Inflammatory macrophage treated with lipopolysaccharide for 4 hours (primary cell): ENCODE data around the gene MAPKAPK5.
"Not testable (repeated sequence)": the region's sequence is repeated elsewhere in the genome, so short reads cannot be mapped to it uniquely, and the experiment has no call there.

ENCODE experiments used
- DNase-seq: peaks from one replicate; pipeline ENCODE4 v3.0.0-alpha.2; 2020

Gene MAPKAPK5

DNA sequence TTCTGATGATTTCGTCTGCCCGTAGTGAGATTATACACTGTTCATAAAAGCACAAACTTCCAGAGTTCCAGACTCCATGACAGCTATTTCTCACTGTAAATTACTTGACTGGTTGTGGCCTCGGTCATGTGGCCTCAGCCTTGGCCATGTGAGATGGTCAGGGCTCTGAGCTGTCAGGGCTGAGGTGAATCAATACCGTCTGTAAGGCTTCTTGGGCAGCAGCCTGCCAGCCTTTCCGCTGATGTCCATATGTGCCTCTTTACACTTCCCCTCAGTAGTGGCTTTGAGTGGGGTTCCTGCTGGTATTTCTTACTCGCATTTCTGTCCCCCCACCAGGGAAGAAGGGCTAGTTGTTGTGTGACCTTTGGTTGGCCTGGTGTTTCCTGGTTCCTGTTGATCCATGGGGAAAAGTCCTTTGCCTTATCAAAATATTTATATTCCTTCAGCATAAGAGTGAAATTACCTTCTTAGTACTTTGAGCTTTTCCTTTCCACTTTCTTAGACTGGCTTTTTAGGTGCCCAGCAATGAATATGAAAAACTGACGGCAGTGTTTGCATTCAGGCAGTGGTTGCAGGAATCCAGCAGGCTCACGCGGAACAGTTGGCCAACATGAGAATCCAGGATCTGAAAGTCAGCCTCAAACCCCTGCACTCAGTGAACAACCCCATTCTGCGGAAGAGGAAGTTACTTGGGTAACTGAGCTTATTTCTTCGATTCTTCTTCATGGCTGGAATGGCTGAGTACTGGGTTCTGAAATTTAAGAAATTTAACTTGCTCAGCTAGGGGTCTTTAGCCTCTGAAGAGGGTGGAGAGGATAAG, 46.1 kb downstream of the MAPKAPK5 start:
- DNase-seq: peak; percentile 85

GRCh38 chr12:111893287-111893686, 51.3 kb downstream of the MAPKAPK5 start:
- no peak for DNase-seq

GRCh38 chr12:111894556-111894955, 52.5 kb downstream of the MAPKAPK5 start:
- DNase-seq: no peak

GRCh38 chr12:111901182-111901581, 59.2 kb downstream of the MAPKAPK5 start:
- no peak for DNase-seq

GRCh38 chr12:111904446-111904975, 62.5 kb downstream of the MAPKAPK5 start:
- no peak for DNase-seq

- DNase-seq: no peak
Measured at GRCh38 chr12:111905502-111905901, 63.5 kb downstream of the MAPKAPK5 start.

DNA sequence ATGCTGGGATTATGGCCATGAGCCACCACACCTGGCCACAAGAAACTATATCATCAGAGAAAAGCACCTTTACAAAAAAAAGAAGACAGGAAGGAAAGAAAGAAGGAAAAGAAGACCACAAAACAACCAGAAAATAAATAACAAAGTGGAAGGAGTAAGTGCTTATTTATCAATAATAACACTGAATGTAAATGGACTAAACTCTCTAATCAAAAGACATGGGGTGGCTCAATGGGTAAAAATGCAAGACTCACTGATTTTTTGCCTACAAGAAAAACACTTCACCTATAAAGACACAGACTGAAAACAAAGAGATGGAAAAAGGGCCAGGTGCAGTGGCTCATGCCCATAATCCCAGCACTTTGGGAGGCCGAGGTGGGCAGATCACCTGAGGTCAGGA, 65.7 kb downstream of the MAPKAPK5 start:
- DNase-seq: no peak

DNA sequence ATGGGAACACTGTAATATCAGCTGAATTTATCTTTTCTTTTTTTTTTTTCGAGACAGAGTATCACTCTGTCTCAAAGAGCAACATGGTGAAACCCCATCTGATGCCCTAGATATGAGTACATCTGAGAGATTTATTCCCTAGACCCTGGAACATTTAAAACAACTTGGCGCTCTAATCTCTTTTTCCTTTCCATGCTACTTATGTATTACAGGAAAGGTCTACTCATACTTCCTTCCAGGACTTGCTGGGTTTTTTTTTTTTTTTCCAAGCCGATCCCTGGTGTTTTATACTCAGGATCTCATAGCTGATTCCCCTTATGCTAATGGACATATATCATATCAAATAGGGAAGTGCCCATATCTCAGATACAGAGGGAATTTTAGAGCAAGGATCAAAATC, 83.1 kb downstream of the MAPKAPK5 start:
- DNase-seq: no peak

- no peak for DNase-seq
Measured at GRCh38 chr12:111926631-111927030, 84.6 kb downstream of the MAPKAPK5 start.

GRCh38 chr12:111927346-111927745, 85.3 kb downstream of the MAPKAPK5 start:
- DNase-seq: no peak

DNA sequence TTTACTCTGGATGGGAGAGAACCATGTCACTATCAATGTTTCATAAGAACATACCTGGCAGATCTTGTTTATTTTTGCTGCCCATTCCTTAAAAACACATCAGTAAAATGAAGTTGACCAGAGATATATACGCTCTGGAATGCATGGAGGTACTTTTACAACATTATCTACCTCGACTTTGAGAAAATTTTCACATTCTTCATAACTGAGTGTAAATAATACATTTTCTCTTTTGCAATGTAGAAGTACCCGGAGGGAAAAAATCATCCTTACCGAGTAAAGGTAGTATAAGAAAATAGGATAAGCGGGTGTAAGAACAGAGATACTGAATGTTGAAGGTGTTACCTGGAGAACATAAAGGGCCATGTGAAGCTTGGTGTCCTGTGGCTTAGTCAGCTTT, 90.2 kb downstream of the MAPKAPK5 start:
- no peak for DNase-seq

DNA sequence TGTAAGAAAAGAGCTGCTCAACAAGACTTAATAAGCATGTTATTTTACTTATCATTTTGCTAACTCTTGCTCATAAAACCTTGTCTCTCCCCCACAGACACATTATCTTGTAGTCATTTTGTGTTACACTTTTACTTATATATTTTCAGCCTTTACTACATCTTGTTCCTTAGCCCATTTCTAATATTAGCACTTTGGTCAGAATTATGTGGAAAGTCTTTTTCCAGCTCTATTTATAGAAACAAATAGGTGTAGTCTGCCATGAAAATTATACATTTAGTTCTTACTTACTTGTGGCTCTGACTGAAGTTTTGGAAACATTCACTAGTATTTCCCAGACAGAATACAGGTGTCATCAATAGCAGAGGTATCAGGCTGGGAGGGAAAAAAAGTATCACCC, 94.8 kb downstream of the MAPKAPK5 start:
- no peak for DNase-seq

DNA sequence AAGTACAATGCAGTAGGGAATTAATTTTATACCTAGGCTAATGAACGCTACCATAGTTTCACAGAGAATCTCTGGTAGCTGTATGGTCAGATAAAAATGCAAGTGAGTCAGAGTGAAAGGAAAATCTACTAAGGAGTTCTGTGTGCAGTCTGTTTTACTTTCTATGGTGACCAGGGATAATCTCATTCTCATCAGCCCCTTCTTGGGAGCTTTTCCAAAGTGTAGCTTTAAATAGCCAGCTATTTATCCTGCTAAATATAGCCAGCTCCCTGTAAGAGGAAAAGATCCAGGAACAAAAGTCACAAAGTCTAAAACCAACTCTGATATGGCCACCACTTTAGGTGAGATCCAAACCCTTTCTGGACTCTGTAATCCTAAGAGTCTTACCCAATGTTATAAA, 95.4 kb downstream of the MAPKAPK5 start:
- DNase-seq: no peak

GRCh38 chr12:111942557-111942956, 100.5 kb downstream of the MAPKAPK5 start:
- peak; percentile 3 for DNase-seq

- DNase-seq: no peak
Measured at GRCh38 chr12:111943929-111944328, 101.9 kb downstream of the MAPKAPK5 start.

DNA sequence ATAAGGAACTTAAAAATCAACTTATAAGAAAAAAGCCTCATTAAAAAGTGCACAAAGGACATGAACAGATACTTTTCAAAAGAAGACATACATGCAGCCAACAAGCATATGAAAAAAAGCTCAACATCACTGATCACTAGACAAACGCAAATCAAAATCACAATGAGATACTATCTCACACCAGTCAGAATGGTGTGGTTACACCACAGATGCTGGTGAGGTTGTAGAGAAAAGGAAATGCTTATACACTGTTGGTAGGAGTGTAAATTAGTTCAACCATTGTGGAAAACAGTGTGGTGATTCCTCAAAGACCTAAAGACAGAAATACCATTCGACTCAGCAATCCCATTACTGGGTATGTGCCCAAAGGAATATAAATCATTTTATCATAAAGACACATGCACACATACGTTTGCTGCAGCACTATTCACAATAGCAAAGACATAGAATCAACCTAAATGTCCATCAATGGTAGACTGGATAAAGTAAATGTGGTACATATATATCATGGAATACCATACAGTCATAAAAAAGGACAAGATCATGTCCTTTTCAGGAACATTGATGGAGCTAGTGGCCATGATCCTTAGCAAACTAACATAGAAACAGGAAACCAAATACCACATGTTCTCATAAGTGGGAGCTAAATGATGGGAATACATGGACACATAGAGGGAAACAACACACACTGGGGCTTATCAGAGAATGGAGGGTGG, 109.1 kb downstream of the MAPKAPK5 start:
- not testable (repeated sequence) for DNase-seq
